Panc1 (cell line): ENCODE data around the gene PTGR3. TPM values are rescaled to one million over a fixed set of nuclear protein-coding genes. Genes with fewer than 3 reads are reported as not detected.

Experiments used
- ATAC-seq: fragments of 200-7000 bp; cut with Tn5 transposase; 2 replicates; pipeline ENCODE4 v1.9.1; 2020; ENCODE audit warnings: mild to moderate bottlenecking, moderate library complexity
- BruUV-seq: library from RNA; stranded (reverse); fragments of 400-500 nt; replicated peaks from 2 replicates; lab custom pipeline; 2021; lab: Mats Ljungman, UMichigan
- CTCF ChIA-PET: fragments of 300-600 bp; sonication (Branson Sonifier 250); formaldehyde crosslinking; loops from one replicate; lab custom pipeline; 2022; ENCODE audit warnings: antibody characterized with exemption; lab: Charles Lee
- POLR2A ChIA-PET: fragments of 300-600 bp; sonication (Branson Sonifier 250); formaldehyde crosslinking; loops from one replicate; lab custom pipeline; 2022; ENCODE audit warnings: antibody characterized with exemption; lab: Charles Lee
- DNase-seq: peaks from one replicate; pipeline ENCODE4 v3.0.0-alpha.2; 2010; ENCODE audit warnings: low read depth, low spot score
- H3K27ac ChIP-seq: 2 replicates; pipeline ENCODE4 v1.5.1; 2011; ENCODE audit warnings: mild to moderate bottlenecking, low read length, inconsistent platforms
- H3K27me3 ChIP-seq: fragments of 200-500 bp; sonication (Bioruptor generic); 2 replicates; pipeline ENCODE4 v1.6.0; 2014; ENCODE audit warnings: low read length, inconsistent platforms; ENCODE audit not compliant: control insufficient read depth, insufficient read depth
- H3K36me3 ChIP-seq: fragments of 200-500 bp; sonication (Bioruptor generic); 2 replicates; pipeline ENCODE4 v1.5.1; 2014; ENCODE audit warnings: inconsistent platforms, mild to moderate bottlenecking, low read length, moderate library complexity; ENCODE audit not compliant: control insufficient read depth, insufficient read depth
- H3K4me1 ChIP-seq: 2 replicates; pipeline ENCODE4 v1.5.1; 2011; ENCODE audit warnings: inconsistent platforms, mild to moderate bottlenecking, low read length, moderate library complexity; ENCODE audit not compliant: control insufficient read depth, insufficient read depth
- H3K4me3 ChIP-seq, 2 experiments: 2 replicates each; pipeline ENCODE4 v1.5.1; 2011 to 2012; ENCODE audit warnings: low read depth in 2 of 2, low read length in 2 of 2, mild to moderate bottlenecking in 2 of 2, inconsistent platforms in 1 of 2, moderate library complexity in 1 of 2
- H3K9me3 ChIP-seq: fragments of 200-500 bp; sonication (Bioruptor generic); 2 replicates; pipeline ENCODE4 v1.5.1; 2014; ENCODE audit warnings: low read depth, mild to moderate bottlenecking, inconsistent platforms, low read length, moderate library complexity; ENCODE audit not compliant: control insufficient read depth, insufficient read depth
- POLR2AphosphoS5 ChIP-seq: IDR thresholded peaks from 2 replicates; pipeline ENCODE4 v1.6.1; 2012; ENCODE audit warnings: mild to moderate bottlenecking, low read depth, low read length, moderate library complexity
- TCF7L2 ChIP-seq: IDR thresholded peaks from 2 replicates; pipeline ENCODE4 v1.6.1; 2011; ENCODE audit warnings: mild to moderate bottlenecking, low read depth, low read length, inconsistent platforms
- in situ Hi-C: cut with HindIII; loops from 2 replicates; pipeline ENCODE4 v1.10.0; 2016; ENCODE audit warnings: low sequenced_read_pairs, low pct_unique_long_range_greater_than_20kb
- intact Hi-C: fragments of 100-400 bp; cut with micrococcal nuclease; formaldehyde crosslinking; loops from one replicate; pipeline ENCODE4 v1.10.0; 2022; ENCODE audit not compliant: unreplicated experiment
- total RNA-seq: library from RNA; stranded (reverse); gene quantifications from one replicate; pipeline ENCODE4 v1.2.1, GENCODE V29; 2021; ENCODE audit not compliant: unreplicated experiment
- TF ChIP-seq, protein P1 (sequence below): fragments of 450-650 bp; IDR thresholded peaks from 2 replicates; pipeline ENCODE4 v1.5.1; 2017; ENCODE audit warnings: mild to moderate bottlenecking
- TF ChIP-seq, protein P2 (sequence below), 2 experiments: IDR thresholded peaks; 2 replicates each; pipeline ENCODE4 v1.6.1; 2011 to 2012; ENCODE audit warnings: low read depth in 2 of 2, control low read depth in 1 of 2, low read length in 1 of 2, mild to moderate bottlenecking in 1 of 2, moderate library complexity in 1 of 2; ENCODE audit not compliant: insufficient read depth in 1 of 2

PTGR3 gene
- total RNA-seq, 1 experiment from 2014 or later = 45.0 TPM

DNA sequence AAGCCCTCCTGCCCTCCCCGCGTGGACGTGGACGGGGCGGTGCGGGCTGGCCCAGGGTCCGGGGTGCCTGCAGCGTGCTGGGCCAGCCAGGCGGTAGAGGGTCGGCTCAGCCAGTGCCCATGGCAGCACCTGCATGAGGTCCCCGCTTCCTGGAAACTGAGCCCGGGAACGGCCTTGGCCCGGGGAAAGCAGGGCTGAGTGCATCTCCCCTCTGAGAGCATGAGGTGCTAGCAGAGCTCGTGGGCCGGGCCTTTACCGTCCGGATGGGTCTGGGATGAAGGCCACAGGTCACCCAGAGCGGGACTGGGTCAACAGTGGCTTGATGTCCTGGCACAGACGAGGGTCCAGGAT lies 41.5 kb upstream of the PTGR3 start:
- CTCF ChIA-PET = no interaction called here
- TF ChIP-seq, protein P1, sequence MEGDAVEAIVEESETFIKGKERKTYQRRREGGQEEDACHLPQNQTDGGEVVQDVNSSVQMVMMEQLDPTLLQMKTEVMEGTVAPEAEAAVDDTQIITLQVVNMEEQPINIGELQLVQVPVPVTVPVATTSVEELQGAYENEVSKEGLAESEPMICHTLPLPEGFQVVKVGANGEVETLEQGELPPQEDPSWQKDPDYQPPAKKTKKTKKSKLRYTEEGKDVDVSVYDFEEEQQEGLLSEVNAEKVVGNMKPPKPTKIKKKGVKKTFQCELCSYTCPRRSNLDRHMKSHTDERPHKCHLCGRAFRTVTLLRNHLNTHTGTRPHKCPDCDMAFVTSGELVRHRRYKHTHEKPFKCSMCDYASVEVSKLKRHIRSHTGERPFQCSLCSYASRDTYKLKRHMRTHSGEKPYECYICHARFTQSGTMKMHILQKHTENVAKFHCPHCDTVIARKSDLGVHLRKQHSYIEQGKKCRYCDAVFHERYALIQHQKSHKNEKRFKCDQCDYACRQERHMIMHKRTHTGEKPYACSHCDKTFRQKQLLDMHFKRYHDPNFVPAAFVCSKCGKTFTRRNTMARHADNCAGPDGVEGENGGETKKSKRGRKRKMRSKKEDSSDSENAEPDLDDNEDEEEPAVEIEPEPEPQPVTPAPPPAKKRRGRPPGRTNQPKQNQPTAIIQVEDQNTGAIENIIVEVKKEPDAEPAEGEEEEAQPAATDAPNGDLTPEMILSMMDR = no peak
- POLR2A ChIA-PET = no interaction called here
- no peak overlapping the region for H3K4me3 ChIP-seq
- no peaks in the 10 kb centered on the region for H3K36me3 ChIP-seq
- in situ Hi-C loops = no loop called here
- intact Hi-C loops = no loop called here
- H3K27me3 ChIP-seq = no peaks in the 10 kb centered on the region
- peaks cover 23% of the 10 kb centered on the region for H3K4me1 ChIP-seq
- no peaks in the 10 kb centered on the region for H3K9me3 ChIP-seq
- DNase-seq (no peak), ATAC-seq (no peak)
- H3K27ac ChIP-seq = no peak overlapping the region
- no TSS peak for BruUV-seq

DNA sequence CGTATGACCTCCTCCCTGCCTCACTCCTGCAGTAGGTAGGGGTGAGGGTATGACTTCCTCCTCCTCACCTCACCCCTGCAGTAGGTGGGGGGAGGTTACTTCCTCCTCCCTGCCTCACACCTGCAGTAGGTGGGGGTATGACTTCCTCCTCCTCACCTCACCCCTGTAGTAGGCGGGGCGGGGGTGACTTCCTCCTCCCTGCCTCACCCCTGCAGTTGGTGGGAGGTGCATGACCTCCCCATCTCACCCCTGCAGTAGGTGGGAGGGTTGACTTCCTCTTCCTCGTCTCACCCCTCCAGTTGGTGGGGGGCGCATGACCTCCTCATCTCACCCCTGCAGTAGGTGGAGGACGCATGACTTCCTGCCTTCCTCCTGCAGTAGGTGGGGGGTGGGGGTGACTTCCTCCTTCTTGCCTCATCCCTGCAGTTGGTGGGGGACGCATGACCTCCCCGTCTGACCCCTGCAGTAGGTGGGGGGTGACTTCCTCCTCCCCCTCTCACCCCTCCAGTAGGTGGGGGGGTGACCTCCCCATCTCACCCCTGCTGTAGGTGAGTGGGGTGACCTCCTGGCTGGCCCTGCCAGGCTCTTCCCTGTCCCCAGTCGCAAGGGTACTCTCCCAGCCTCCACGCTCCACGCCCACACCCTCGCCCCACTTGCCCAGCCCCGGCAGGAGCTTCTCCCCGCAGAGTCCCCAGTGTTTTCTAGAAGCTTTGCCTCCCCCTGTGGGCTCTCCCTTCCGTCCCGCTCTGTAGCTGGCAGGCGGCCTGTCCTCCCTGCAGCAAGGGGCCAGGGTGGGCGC lies 40.9 kb upstream of the PTGR3 start:
- POLR2A ChIA-PET = no interaction called here
- TF ChIP-seq, protein P2, sequence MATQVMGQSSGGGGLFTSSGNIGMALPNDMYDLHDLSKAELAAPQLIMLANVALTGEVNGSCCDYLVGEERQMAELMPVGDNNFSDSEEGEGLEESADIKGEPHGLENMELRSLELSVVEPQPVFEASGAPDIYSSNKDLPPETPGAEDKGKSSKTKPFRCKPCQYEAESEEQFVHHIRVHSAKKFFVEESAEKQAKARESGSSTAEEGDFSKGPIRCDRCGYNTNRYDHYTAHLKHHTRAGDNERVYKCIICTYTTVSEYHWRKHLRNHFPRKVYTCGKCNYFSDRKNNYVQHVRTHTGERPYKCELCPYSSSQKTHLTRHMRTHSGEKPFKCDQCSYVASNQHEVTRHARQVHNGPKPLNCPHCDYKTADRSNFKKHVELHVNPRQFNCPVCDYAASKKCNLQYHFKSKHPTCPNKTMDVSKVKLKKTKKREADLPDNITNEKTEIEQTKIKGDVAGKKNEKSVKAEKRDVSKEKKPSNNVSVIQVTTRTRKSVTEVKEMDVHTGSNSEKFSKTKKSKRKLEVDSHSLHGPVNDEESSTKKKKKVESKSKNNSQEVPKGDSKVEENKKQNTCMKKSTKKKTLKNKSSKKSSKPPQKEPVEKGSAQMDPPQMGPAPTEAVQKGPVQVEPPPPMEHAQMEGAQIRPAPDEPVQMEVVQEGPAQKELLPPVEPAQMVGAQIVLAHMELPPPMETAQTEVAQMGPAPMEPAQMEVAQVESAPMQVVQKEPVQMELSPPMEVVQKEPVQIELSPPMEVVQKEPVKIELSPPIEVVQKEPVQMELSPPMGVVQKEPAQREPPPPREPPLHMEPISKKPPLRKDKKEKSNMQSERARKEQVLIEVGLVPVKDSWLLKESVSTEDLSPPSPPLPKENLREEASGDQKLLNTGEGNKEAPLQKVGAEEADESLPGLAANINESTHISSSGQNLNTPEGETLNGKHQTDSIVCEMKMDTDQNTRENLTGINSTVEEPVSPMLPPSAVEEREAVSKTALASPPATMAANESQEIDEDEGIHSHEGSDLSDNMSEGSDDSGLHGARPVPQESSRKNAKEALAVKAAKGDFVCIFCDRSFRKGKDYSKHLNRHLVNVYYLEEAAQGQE (IDR thresholded peaks at IDR 0.05; ENCODE audit: insufficient read depth in 1 of 2, low read depth in 2 of 2, low read length in 1 of 2) = no peak
- TF ChIP-seq, protein P1 = no peak
- TF ChIP-seq TCF7L2 = no peak
- TF ChIP-seq POLR2AphosphoS5 = no peak
- in situ Hi-C loops = no loop called here

More for the DNA sequence above, 40.9 kb upstream of the PTGR3 start:
- Histone ChIP-seq H3K36me3 (no peaks in the 10 kb centered on the region), H3K4me1 (peaks cover 24% of the 10 kb centered on the region), H3K9me3 (no peaks in the 10 kb centered on the region), H3K4me3 (no peak overlapping the region), H3K27ac (no peak overlapping the region), H3K27me3 (no peaks in the 10 kb centered on the region)
- BruUV-seq = no TSS peak
- no peak for ATAC-seq
- DNase-seq = no peak
- intact Hi-C loops = loop anchor here (10.0 kb wide), 1 partner anchor 595 kb away; no protein-coding TSS in a partner anchor
- CTCF ChIA-PET = no interaction called here
